ENCODE data around the gene DTX4.

- TF ChIP-seq CTCF (IDR thresholded peaks at IDR 0.05): no peak
- no peak for TF ChIP-seq POLR2A (IDR thresholded peaks at IDR 0.05)
- no peak for TF ChIP-seq EP300 (IDR thresholded peaks at IDR 0.05)
- no peak for TF ChIP-seq POLR2AphosphoS5 (IDR thresholded peaks at IDR 0.05)
These were observed 40.3 kb downstream of the DTX4 start for GRCh38 chr11:59212222-59212621.
